Heart right ventricle (tissue), 16 donors: ENCODE data around the gene IKZF3. TPM values are rescaled to one million over a fixed set of nuclear protein-coding genes. Genes with fewer than 3 reads are reported as not detected.
"Not testable (repeated sequence)": the region's sequence is repeated elsewhere in the genome, so short reads cannot be mapped to it uniquely, and the experiment has no call there.

Experiments used
- ATAC-seq, 8 donors: fragments of 200-7000 bp; cut with Tn5 transposase; one replicate each; pipeline ENCODE4 v1.9.1; 2020; ENCODE audit warnings: mild to moderate bottlenecking in 8 of 8, moderate library complexity in 8 of 8, moderate number of reproducible peaks in 1 of 8
- DNase-seq, 2 donors: peaks; one replicate each; pipeline ENCODE4 v3.0.0-alpha.2; 2020
- H3K27ac ChIP-seq, 10 donors: fragments of 200-600 bp; sonication (generic) in 2 of 10; one replicate each; pipeline versions ENCODE4 v1.5.0 to v1.8.0; 2020 to 2022; ENCODE audit warnings: mild to moderate bottlenecking in 3 of 10
- H3K27me3 ChIP-seq, 7 donors: fragments of 200-600 bp; one replicate each; pipeline ENCODE4 v1.8.0; 2021 to 2022; ENCODE audit warnings: mild to moderate bottlenecking in 2 of 7
- H3K36me3 ChIP-seq, 9 donors: fragments of 200-600 bp; sonication (generic) in 1 of 9; one replicate each; pipeline versions ENCODE4 v1.5.0 to v1.8.0; 2020 to 2022; ENCODE audit warnings: mild to moderate bottlenecking in 2 of 9
- H3K4me1 ChIP-seq, 9 donors: fragments of 200-600 bp; sonication (generic) in 1 of 9; one replicate each; pipeline versions ENCODE4 v1.5.0 to v1.8.0; 2020 to 2022; ENCODE audit warnings: mild to moderate bottlenecking in 4 of 9
- H3K4me3 ChIP-seq, 10 donors: fragments of 200-600 bp; sonication (generic) in 2 of 10; one replicate each; pipeline versions ENCODE4 v1.5.0 to v1.8.0; 2020 to 2022; ENCODE audit warnings: mild to moderate bottlenecking in 7 of 10, moderate library complexity in 2 of 10
- H3K9me3 ChIP-seq, 11 donors: fragments of 200-600 bp in 10 of 11; sonication (generic) in 2 of 11; one replicate each; pipeline versions ENCODE4 v1.5.0 to v1.8.0; 2013 to 2022; ENCODE audit warnings: mild to moderate bottlenecking in 2 of 11, control low read depth in 1 of 11, moderate library complexity in 1 of 11
- CTCF ChIP-seq, 9 donors: fragments of 200-600 bp; sonication (generic) in 2 of 9; IDR thresholded peaks; one replicate each; pipeline versions ENCODE4 v1.5.0 to v1.8.0; 2021 to 2022; ENCODE audit warnings: antibody characterized with exemption in 9 of 9, mild to moderate bottlenecking in 5 of 9, moderate library complexity in 1 of 9
- WGBS, 2 donors: extraction: QIAGEN DNeasy Blood & Tissue Kit; methylation state at CpG; one replicate each; pipeline ENCODE4 v1.1.7; 2013; ENCODE audit warnings: inconsistent platforms in 1 of 2; 5-methylcytosine and 5-hydroxymethylcytosine counted together
- intact Hi-C, 10 donors: fragments of 100-400 bp; cut with DNase I; formaldehyde crosslinking; loops; one replicate each; pipeline versions ENCODE4 v1.11.1 to v1.14.2; 2022
- polyA plus RNA-seq, 2 donors: library from polyadenylated mRNA; stranded (reverse); fragments of 200-250 nt; gene quantifications; one replicate each; pipeline ENCODE4 v1.2.3, GENCODE V29; 2013
- total RNA-seq, 10 donors: library from RNA; stranded (reverse); fragmentation: NEBNext Ultra II Directional in 3 of 10; extraction: Animal tissue kit (Norgen Biotek cat#: 25700) in 3 of 10; gene quantifications; one replicate each; pipeline versions ENCODE4 v1.2.1 to v1.2.4, GENCODE V29; 2021 to 2023
- donor health status: Arrhythmogenic right ventricular cardiomyopathy.
- donor health status: ischemic (EF 13 %, LVEDD 7.1; RV severe dilation, severe dysfunction).
- donor health status: healthy with polysubstance abuse.
- donor health status: DM: no; HTN: yes; CAD: no.
- donor health status: DM: no; HTN: no; CAD: no.
- donor health status: ischemic (EF 25% LVEDD 6.9; RV normal size, moderate dysfunction).
- donor health status: ischemic (EF 25% LVEDD 5.7; RV mildly dilated, moderate dysfunction).
- donor health status: healthy.
- donor health status: DM: yes; HTN: yes; CAD: no.
- donor health status: Ischemic cardiomyopathy.
- donor health status: ischemic (EF 35%, LVEDD 5.7; RV mildly dilated, moderate dysfunction).
- donor health status: nonischemic (EF 11% LVEDD 7.7; RV severe dilation, severe dysfunction).
- donor health status: DM: yes; HTN: yes; CAD: no.
- donor health status: PGD.
- donor health status: ischemic (EF 29% LVEDD 5.4; RV normal size, mild dysfunction).
- donor health status: nonischemic (EF 23%, LVEDD 6.1; RV moderate dilation, normal function).

The IKZF3 gene
- total and polyA plus RNA-seq, 12 donors = 0.06 to 5.0 (median 0.26) TPM

GRCh38 chr17:39903158-39903884 lies 39.2 kb upstream of the IKZF3 start:
- H3K4me1 ChIP-seq = peaks cover 0 to 13% (median 0%) of the 10 kb centered on the region in 9 donors
- DNase-seq = no peak
- no peak for TF ChIP-seq CTCF (IDR thresholded peaks at IDR 0.05)
- 88 to 92% methylated on average over 4 of the region's 4 CpGs for WGBS, 2 donors
- H3K9me3 ChIP-seq = no peaks in the 10 kb centered on the region
- no peak overlapping the region for H3K27ac ChIP-seq
- ATAC-seq = no peak
- no peaks in the 10 kb centered on the region for H3K27me3 ChIP-seq
- intact Hi-C loops = no loop called here
- no peak overlapping the region for H3K4me3 ChIP-seq
- H3K36me3 ChIP-seq = peaks cover 0 to 39% (median 0%) of the 10 kb centered on the region in 9 donors

- ATAC-seq, intact Hi-C loops, H3K27me3 ChIP-seq, H3K9me3 ChIP-seq, DNase-seq, H3K27ac ChIP-seq, H3K4me3 ChIP-seq: not testable (repeated sequence)
- H3K36me3 ChIP-seq = peaks cover 0 to 33% (median 0%) of the 10 kb centered on the region in 9 donors
- WGBS, 2 donors = 93 to 95% methylated on average over 2 of the region's 2 CpGs
- H3K4me1 ChIP-seq = peaks cover 0 to 13% (median 0%) of the 10 kb centered on the region in 9 donors
Measured at GRCh38 chr17:39902027-39902426, 37.9 kb upstream of the IKZF3 start.

- Histone ChIP-seq H3K4me3 (no peak overlapping the region), H3K4me1 (peaks cover 0 to 18% (median 0%) of the 10 kb centered on the region in 9 donors), H3K9me3 (no peaks in the 10 kb centered on the region), H3K36me3 (peaks cover 0 to 21% (median 0%) of the 10 kb centered on the region in 9 donors), H3K27me3 (peaks cover 0 to under 1% (median 0%) of the 10 kb centered on the region in 7 donors), H3K27ac (no peak overlapping the region)
- intact Hi-C loops = no loop called here
- ATAC-seq (no peak), DNase-seq (no peak)
- TF ChIP-seq CTCF (IDR thresholded peaks at IDR 0.05) = no peak
Measured at GRCh38 chr17:39899215-39899614, 35.1 kb upstream of the IKZF3 start.

DNA sequence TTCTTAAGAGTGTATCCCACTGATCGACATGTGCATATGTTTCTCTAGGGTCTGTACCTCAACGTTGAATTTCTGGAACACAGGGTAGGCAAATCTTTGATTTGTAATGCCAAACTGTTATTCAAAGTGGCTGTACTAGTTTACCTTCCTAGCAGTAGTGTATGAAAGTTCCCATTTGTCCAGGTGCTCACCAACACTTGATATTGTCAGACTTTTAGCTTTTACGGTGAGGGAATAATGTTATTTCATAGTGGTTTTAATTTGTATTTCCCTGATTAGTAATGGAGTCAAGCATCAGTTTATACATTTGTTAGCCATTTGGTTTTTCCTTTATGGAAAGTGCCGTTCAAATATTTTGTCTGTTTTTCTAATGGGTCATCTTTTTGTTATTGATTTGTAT lies 34.0 kb upstream of the IKZF3 start:
- Histone ChIP-seq H3K27ac (no peak overlapping the region), H3K4me3 (no peak overlapping the region), H3K27me3 (peaks cover 0 to 5% (median 0%) of the 10 kb centered on the region in 7 donors), H3K36me3 (peaks cover 0 to 11% (median 0%) of the 10 kb centered on the region in 9 donors), H3K4me1 (peaks cover 0 to 9% (median 0%) of the 10 kb centered on the region in 9 donors), H3K9me3 (no peaks in the 10 kb centered on the region)
- TF ChIP-seq CTCF (IDR thresholded peaks at IDR 0.05) = no peak
- DNase-seq = no peak
- WGBS, 2 donors = 93 to 98% methylated on average over 4 of the region's 4 CpGs
- ATAC-seq = no peak
- intact Hi-C loops = no loop called here
